DND-41 (cell line): ENCODE measurements around the gene RARB.

Experiments
- ATAC-seq: fragments of 200-7000 bp; cut with Tn5 transposase; 3 replicates; pipeline ENCODE4 v1.9.1; 2021; ENCODE audit warnings: low read depth; ENCODE audit not compliant: insufficient read depth
- DNase-seq: peaks from one replicate; pipeline ENCODE4 v3.0.0-alpha.2; 2020
- H2AFZ ChIP-seq: 2 replicates; pipeline ENCODE4 v1.6.0; 2012; ENCODE audit warnings: low read depth, low read length
- H3K27ac ChIP-seq: 2 replicates; pipeline ENCODE4 v1.5.1; 2012; ENCODE audit warnings: low read length, inconsistent platforms
- H3K27me3 ChIP-seq: fragments of 200-600 bp; sonication (generic); 2 replicates; pipeline ENCODE4 v1.6.0; 2012; ENCODE audit warnings: low read length, mild to moderate bottlenecking, inconsistent platforms; ENCODE audit not compliant: insufficient read depth, poor library complexity
- H3K36me3 ChIP-seq: 2 replicates; pipeline ENCODE4 v1.5.1; 2012; ENCODE audit warnings: low read length, inconsistent platforms; ENCODE audit not compliant: insufficient read depth
- H3K4me1 ChIP-seq: 2 replicates; pipeline ENCODE4 v1.5.1; 2012; ENCODE audit warnings: mild to moderate bottlenecking, low read length; ENCODE audit not compliant: insufficient read depth
- H3K4me2 ChIP-seq: 2 replicates; pipeline ENCODE4 v1.6.0; 2012; ENCODE audit warnings: mild to moderate bottlenecking, moderate library complexity, low read length, inconsistent platforms; ENCODE audit not compliant: insufficient read depth
- H3K4me3 ChIP-seq, 2 experiments: fragments of 200-600 bp in 1 of 2; shearing (Covaris generic) in 1 of 2; 2 replicates each; pipeline ENCODE4 v1.5.1; 2012 to 2016; ENCODE audit warnings: inconsistent platforms in 2 of 2, low read length in 2 of 2, mild to moderate bottlenecking in 2 of 2, low read depth in 1 of 2, moderate library complexity in 1 of 2
- H3K79me2 ChIP-seq: 2 replicates; pipeline ENCODE4 v1.6.0; 2012; ENCODE audit warnings: low read length, inconsistent platforms; ENCODE audit not compliant: insufficient read depth
- H3K9ac ChIP-seq: 2 replicates; pipeline ENCODE4 v1.6.0; 2012; ENCODE audit warnings: low read depth, mild to moderate bottlenecking, inconsistent platforms, low read length, moderate library complexity
- H3K9me3 ChIP-seq: 2 replicates; pipeline ENCODE4 v1.5.1; 2012; ENCODE audit warnings: low read length, moderate library complexity, mild to moderate bottlenecking, inconsistent platforms; ENCODE audit not compliant: insufficient read depth, severe bottlenecking
- H4K20me1 ChIP-seq: 2 replicates; pipeline ENCODE4 v1.6.0; 2012; ENCODE audit warnings: low read length; ENCODE audit not compliant: insufficient read depth
- EZH2 ChIP-seq: IDR thresholded peaks from 3 replicates; pipeline ENCODE4 v1.6.1; 2012; ENCODE audit warnings: borderline replicate concordance, low read depth, mild to moderate bottlenecking, moderate library complexity, low read length, inconsistent platforms; ENCODE audit not compliant: severe bottlenecking
- TF ChIP-seq, protein P1 (sequence below): IDR thresholded peaks from 2 replicates; pipeline ENCODE4 v1.5.1; 2012; ENCODE audit warnings: borderline replicate concordance, low read length, moderate library complexity, mild to moderate bottlenecking; ENCODE audit not compliant: poor library complexity, severe bottlenecking; ENCODE audit errors: extremely low read depth

The RARB gene

DNA sequence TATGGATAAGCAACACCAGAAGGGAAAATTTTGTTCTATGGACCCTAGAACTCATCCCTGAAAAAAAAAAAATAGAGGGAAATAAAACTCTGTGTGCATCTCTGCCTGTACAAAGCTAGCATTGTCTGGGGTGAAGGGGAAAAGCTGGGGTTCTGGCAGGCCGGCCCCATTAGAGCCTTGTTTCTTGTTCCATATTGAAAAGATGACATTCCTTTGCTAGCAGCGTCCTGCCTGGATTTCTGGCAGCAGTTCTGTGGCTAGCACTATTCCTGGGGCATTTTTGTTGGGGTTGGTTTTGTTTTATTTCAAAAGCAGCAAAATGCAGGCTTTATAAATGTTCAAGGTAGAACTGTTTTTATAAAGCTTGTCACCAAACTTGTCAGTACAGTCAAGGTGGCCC is 45.2 kb downstream of the RARB start:
- TF ChIP-seq, protein P1, sequence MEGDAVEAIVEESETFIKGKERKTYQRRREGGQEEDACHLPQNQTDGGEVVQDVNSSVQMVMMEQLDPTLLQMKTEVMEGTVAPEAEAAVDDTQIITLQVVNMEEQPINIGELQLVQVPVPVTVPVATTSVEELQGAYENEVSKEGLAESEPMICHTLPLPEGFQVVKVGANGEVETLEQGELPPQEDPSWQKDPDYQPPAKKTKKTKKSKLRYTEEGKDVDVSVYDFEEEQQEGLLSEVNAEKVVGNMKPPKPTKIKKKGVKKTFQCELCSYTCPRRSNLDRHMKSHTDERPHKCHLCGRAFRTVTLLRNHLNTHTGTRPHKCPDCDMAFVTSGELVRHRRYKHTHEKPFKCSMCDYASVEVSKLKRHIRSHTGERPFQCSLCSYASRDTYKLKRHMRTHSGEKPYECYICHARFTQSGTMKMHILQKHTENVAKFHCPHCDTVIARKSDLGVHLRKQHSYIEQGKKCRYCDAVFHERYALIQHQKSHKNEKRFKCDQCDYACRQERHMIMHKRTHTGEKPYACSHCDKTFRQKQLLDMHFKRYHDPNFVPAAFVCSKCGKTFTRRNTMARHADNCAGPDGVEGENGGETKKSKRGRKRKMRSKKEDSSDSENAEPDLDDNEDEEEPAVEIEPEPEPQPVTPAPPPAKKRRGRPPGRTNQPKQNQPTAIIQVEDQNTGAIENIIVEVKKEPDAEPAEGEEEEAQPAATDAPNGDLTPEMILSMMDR = no peak
- TF ChIP-seq EZH2 = no peak
- Histone ChIP-seq H3K4me2 (no peak overlapping the region), H3K4me1 (no peaks in the 10 kb centered on the region), H3K27me3 (no peaks in the 10 kb centered on the region), H3K9ac (no peak overlapping the region), H3K4me3 (no peak overlapping the region), H3K36me3 (no peaks in the 10 kb centered on the region), H3K9me3 (no peaks in the 10 kb centered on the region), H4K20me1 (no peaks in the 10 kb centered on the region), H3K27ac (no peak overlapping the region), H2AFZ (no peak overlapping the region), H3K79me2 (no peaks in the 10 kb centered on the region)
- DNase-seq (no peak), ATAC-seq (no peak)

DNA sequence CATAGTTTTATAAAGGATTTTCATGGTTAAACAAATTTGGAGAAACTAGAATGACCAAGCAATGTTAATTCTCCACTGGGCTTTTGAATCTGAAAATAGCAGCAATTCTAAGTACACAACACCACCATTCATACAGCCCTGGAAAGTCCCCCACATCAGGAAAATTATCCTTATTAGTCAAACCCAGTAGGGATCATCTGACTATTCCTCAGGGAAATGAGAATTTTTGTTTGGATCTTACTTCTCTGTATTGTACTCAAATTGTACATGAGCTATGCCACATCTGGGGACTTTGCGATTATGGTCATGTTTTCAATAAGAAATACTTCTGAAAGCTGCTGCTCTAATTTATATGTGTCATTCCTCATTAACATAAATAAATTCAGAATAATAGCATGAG is 46.0 kb downstream of the RARB start:
- ATAC-seq = no peak
- no peak overlapping the region for H3K27ac ChIP-seq
- no peak overlapping the region for H2AFZ ChIP-seq

DNA sequence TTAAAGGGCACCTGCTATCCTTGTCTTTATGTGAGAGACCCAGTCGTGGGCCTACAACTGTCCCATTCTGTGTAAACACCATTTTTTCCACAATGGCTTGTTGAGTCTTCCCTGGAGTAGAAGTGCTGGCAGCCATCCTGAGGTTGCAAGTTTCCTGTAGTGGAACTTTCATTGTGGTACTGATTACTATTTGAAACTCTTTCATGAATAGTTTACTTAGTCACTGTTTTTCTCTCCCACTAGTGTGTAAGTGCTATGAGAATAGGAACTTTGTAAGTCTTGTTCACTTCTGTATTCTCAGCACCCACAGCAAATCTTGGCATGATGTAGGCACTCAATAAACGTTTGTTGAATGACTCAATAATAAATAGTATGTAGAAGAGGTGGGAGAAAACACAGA is 48.6 kb downstream of the RARB start:
- ATAC-seq (no peak), DNase-seq (no peak)

More for the DNA sequence above, 46.0 kb downstream of the RARB start:
- H3K36me3 ChIP-seq = no peaks in the 10 kb centered on the region
- no peaks in the 10 kb centered on the region for H3K4me1 ChIP-seq
- H3K9ac ChIP-seq = no peak overlapping the region
- H3K4me2 ChIP-seq = no peak overlapping the region
- no peak for DNase-seq
- H4K20me1 ChIP-seq = no peaks in the 10 kb centered on the region
- no peaks in the 10 kb centered on the region for H3K27me3 ChIP-seq
- no peaks in the 10 kb centered on the region for H3K9me3 ChIP-seq
- no peaks in the 10 kb centered on the region for H3K79me2 ChIP-seq
- H3K4me3 ChIP-seq = no peak overlapping the region
- TF ChIP-seq, protein P1 = no peak
- TF ChIP-seq EZH2 = no peak

DNA sequence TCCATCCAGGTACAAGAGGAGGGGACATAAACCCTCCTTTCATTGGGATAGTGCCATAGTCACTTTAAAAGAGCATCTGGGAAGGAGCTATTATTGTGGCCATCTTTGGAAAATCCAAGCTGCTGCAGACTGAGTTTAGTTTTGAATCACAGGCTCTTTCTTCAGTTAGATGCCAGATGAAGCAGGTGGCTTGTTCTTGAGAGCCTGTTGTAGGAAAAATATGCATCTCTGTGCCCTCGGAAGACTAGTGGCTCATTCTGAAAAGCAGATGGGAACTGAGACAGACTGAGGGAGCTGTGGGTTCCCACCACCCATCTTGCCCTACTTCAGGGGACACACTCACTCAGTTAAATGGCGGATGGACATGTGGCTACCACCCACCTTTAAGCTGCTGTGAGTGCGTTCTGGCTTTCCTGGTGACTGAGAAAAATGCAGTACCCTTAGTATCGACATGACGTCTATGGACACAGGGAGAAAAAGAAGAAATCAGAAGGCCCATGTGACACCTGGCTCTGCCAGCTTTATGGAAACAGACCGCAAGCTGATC is 50.2 kb downstream of the RARB start:
- Histone ChIP-seq H3K9me3 (no peaks in the 10 kb centered on the region), H4K20me1 (no peaks in the 10 kb centered on the region), H3K9ac (no peak overlapping the region), H3K79me2 (no peaks in the 10 kb centered on the region), H3K27me3 (no peaks in the 10 kb centered on the region), H3K36me3 (no peaks in the 10 kb centered on the region), H2AFZ (no peak overlapping the region), H3K4me2 (no peak overlapping the region), H3K27ac (no peak overlapping the region), H3K4me3 (no peak overlapping the region), H3K4me1 (no peaks in the 10 kb centered on the region)
- no peak for TF ChIP-seq EZH2
- TF ChIP-seq, protein P1 = no peak
- no peak for DNase-seq
- ATAC-seq = no peak

More for the DNA sequence above, 48.6 kb downstream of the RARB start:
- no peaks in the 10 kb centered on the region for H3K36me3 ChIP-seq
- no peak overlapping the region for H3K4me3 ChIP-seq
- TF ChIP-seq EZH2 = no peak
- no peaks in the 10 kb centered on the region for H3K27me3 ChIP-seq
- H3K9me3 ChIP-seq = no peaks in the 10 kb centered on the region
- no peak overlapping the region for H2AFZ ChIP-seq
- no peak overlapping the region for H3K9ac ChIP-seq
- H4K20me1 ChIP-seq = no peaks in the 10 kb centered on the region
- no peak overlapping the region for H3K27ac ChIP-seq
- H3K79me2 ChIP-seq = no peaks in the 10 kb centered on the region
- no peaks in the 10 kb centered on the region for H3K4me1 ChIP-seq
- H3K4me2 ChIP-seq = no peak overlapping the region
